H1 (cell line): ENCODE results near the gene FAM98C. TPM values are rescaled to one million over a fixed set of nuclear protein-coding genes. Genes with fewer than 3 reads are reported as not detected.

Experiments
- ASH2L ChIP-seq: fragments of 200-600, 300-600 bp; sonication (generic); IDR thresholded peaks from one replicate; pipeline ENCODE4 v1.7.1; 2017; ENCODE audit warnings: low read length
- ATF2 ChIP-seq: IDR thresholded peaks from 2 replicates; pipeline ENCODE4 v1.6.1; 2012; ENCODE audit warnings: low read length, inconsistent platforms
- ATF3 ChIP-seq: IDR thresholded peaks from 2 replicates; pipeline ENCODE4 v1.6.1; 2011; ENCODE audit warnings: low read depth, mild to moderate bottlenecking, low read length; ENCODE audit not compliant: insufficient read depth
- CBX8 ChIP-seq: fragments of 300-800, 300-1000 bp; sonication (generic); IDR thresholded peaks from 2 replicates; pipeline ENCODE4 v1.7.1; 2016; ENCODE audit warnings: low read depth, low read length, borderline replicate concordance
- CREB1 ChIP-seq: IDR thresholded peaks from 2 replicates; pipeline ENCODE4 v1.6.1; 2012; ENCODE audit warnings: inconsistent platforms
- CTBP2 ChIP-seq: IDR thresholded peaks from 2 replicates; pipeline ENCODE4 v1.7.0; 2011; ENCODE audit warnings: borderline replicate concordance, mild to moderate bottlenecking, moderate library complexity, mixed read lengths, low read length; ENCODE audit not compliant: insufficient read depth, insufficient read length
- EP300 ChIP-seq, 2 experiments: IDR thresholded peaks; 1 replicate in 1 of 2; 2 replicates in 1 of 2; pipeline ENCODE4 v1.6.1; 2011 to 2012; ENCODE audit warnings: low read depth in 2 of 2, low read length in 2 of 2, mild to moderate bottlenecking in 2 of 2, borderline replicate concordance in 1 of 2, inconsistent platforms in 1 of 2, moderate library complexity in 1 of 2
- EZH2 ChIP-seq: fragments of 200-600 bp; sonication (generic); IDR thresholded peaks from 2 replicates; pipeline ENCODE4 v1.7.1; 2012; ENCODE audit warnings: low read depth, mild to moderate bottlenecking, moderate library complexity, low read length, inconsistent platforms; ENCODE audit not compliant: severe bottlenecking
- KDM1A ChIP-seq: fragments of 200-600, 300-600 bp; sonication (generic); IDR thresholded peaks from 2 replicates; pipeline ENCODE4 v1.7.1; 2016; ENCODE audit warnings: mild to moderate bottlenecking, low read length, borderline replicate concordance
- KDM5A ChIP-seq: fragments of 200-600 bp; IDR thresholded peaks from 2 replicates; pipeline ENCODE4 v1.7.1; 2012; ENCODE audit warnings: mild to moderate bottlenecking, low read length, inconsistent platforms, mixed read lengths
- MAX ChIP-seq: IDR thresholded peaks from 2 replicates; pipeline ENCODE4 v1.6.1; 2012; ENCODE audit warnings: inconsistent platforms
- POLR2AphosphoS5 ChIP-seq: IDR thresholded peaks from 2 replicates; pipeline ENCODE4 v1.6.1; 2011; ENCODE audit warnings: low read depth, low read length
- RAD21 ChIP-seq, 2 experiments: IDR thresholded peaks in 1 of 2; conservative IDR thresholded peaks in 1 of 2; 2 replicates each; pipeline ENCODE4 v1.6.1; 2011; ENCODE audit warnings: low read depth in 2 of 2, low read length in 2 of 2, improper control_type of control experiment in 1 of 2, inconsistent platforms in 1 of 2, mild to moderate bottlenecking in 1 of 2, moderate library complexity in 1 of 2
- RFX5 ChIP-seq: IDR thresholded peaks from 2 replicates; pipeline ENCODE4 v1.6.1; 2011; ENCODE audit warnings: low read depth, low read length, improper control_type of control experiment, borderline replicate concordance
- RNF2 ChIP-seq: fragments of 200-900, 300-1000 bp; sonication (generic); IDR thresholded peaks from 2 replicates; pipeline ENCODE4 v1.7.1; 2016; ENCODE audit warnings: borderline replicate concordance, low read depth, mild to moderate bottlenecking, antibody characterized with exemption, low read length; ENCODE audit not compliant: poor library complexity, severe bottlenecking; ENCODE audit errors: missing control alignments
- SIX5 ChIP-seq: IDR thresholded peaks from 2 replicates; pipeline ENCODE4 v1.6.1; 2011; ENCODE audit warnings: mild to moderate bottlenecking, low read depth, low read length
- SP1 ChIP-seq: IDR thresholded peaks from 2 replicates; pipeline ENCODE4 v1.6.1; 2011; ENCODE audit warnings: low read depth, low read length
- SRF ChIP-seq: IDR thresholded peaks from 2 replicates; pipeline ENCODE4 v1.6.1; 2011; ENCODE audit warnings: mild to moderate bottlenecking, low read depth, low read length, moderate library complexity
- TAF1 ChIP-seq: IDR thresholded peaks from 2 replicates; pipeline ENCODE4 v1.6.1; 2011; ENCODE audit warnings: mild to moderate bottlenecking, low read depth, low read length
- TAF7 ChIP-seq: optimal IDR thresholded peaks from 2 replicates; pipeline ENCODE3; 2011; ENCODE audit warnings: low read depth, mild to moderate bottlenecking, inconsistent platforms, low read length, moderate library complexity, borderline replicate concordance
- TBP ChIP-seq: IDR thresholded peaks from 2 replicates; pipeline ENCODE4 v1.6.1; 2011; ENCODE audit warnings: low read depth, low read length, improper control_type of control experiment
- YY1 ChIP-seq: IDR thresholded peaks from 2 replicates; pipeline ENCODE4 v1.6.1; 2011; ENCODE audit warnings: low read depth, mild to moderate bottlenecking, low read length
- polyA plus RNA-seq, 7 experiments: library from polyadenylated mRNA; depleted of rRNA in 3 of 7; stranded (reverse) in 5 of 7; unstranded in 2 of 7; fragments of >200 nt in 5 of 7; fragments of 200-250 nt in 2 of 7; gene quantifications; 1 replicate in 5 of 7; 2 replicates in 1 of 7; 4 replicates in 1 of 7; pipeline versions ENCODE4 v1.2.1 to v1.2.3, GENCODE V29; 2011 to 2013; ENCODE audit warnings: missing spikeins in 2 of 7, mixed read lengths in 2 of 7
- total RNA-seq: library from RNA; stranded (reverse); fragmentation: NEBNext Ultra II Directional; extraction: Animal tissue kit (Norgen Biotek cat#: 25700); gene quantifications from 2 replicates; pipeline ENCODE4 v1.2.1, GENCODE V29; 2021

The FAM98C gene
- total and polyA plus RNA-seq, 2 of the 8 experiments (the other 6 are each of a cell fraction or from before 2014, with no cell fraction given): 6.1 to 9.4 TPM

- TF ChIP-seq TAF7 (no peak), YY1 (peak; percentile 42; the same call in 1 of the 2 replicates), TBP (no peak), SP1 (peak; percentile 78), ATF2 (no peak), MAX (peak; percentile 53; the same call in 1 of the 2 replicates), TAF1 (peak; percentile 76), CTBP2 (no peak), EP300 (IDR thresholded peaks at IDR 0.05; ENCODE audit: borderline replicate concordance in 1 of 2, low read depth in 2 of 2, low read length in 2 of 2) (no peak), KDM1A (peak; percentile 98), SIX5 (no peak), CBX8 (no peak), POLR2AphosphoS5 (peak; percentile 46; the same call in 1 of the 2 replicates), SRF (no peak), RAD21 (IDR thresholded peaks at IDR 0.05 in 1 of 2, conservative IDR thresholded peaks at IDR 0.05 in 1 of 2; ENCODE audit: low read depth in 2 of 2, low read length in 2 of 2) (no peak; a peak in 1 of 4 replicates), ATF3 (no peak), RFX5 (no peak), ASH2L (no peak), RNF2 (no peak), EZH2 (no peak), KDM5A (no peak), CREB1 (0 out of 2 replicates have a peak, but pooled peaks have one; percentile 17)
These were observed 30.4 kb downstream of the FAM98C start, which contains the start of gene RYR1 (continued) for GRCh38 chr19:38433268-38433733.
